IMR-90 (cell line): ENCODE data around the gene RAD51B. TPM values are rescaled to one million over a fixed set of nuclear protein-coding genes. Genes with fewer than 3 reads are reported as not detected.

Experiments used
- ATAC-seq: fragments of 200-7000 bp; cut with Tn5 transposase; 2 replicates; pipeline ENCODE4 v1.9.1; 2020; ENCODE audit warnings: low read depth, mild to moderate bottlenecking, moderate library complexity
- BruUV-seq: library from RNA; stranded (reverse); fragments of 400-500 nt; replicated peaks from 2 replicates; lab custom pipeline; 2021; lab: Mats Ljungman, UMichigan
- CTCF ChIA-PET: fragments of 300-600 bp; formaldehyde crosslinking; extraction: SDS; loops from one replicate; lab custom pipeline; 2021; ENCODE audit warnings: antibody characterized with exemption; lab: Yijun Ruan, JAX
- POLR2A ChIA-PET: fragments of 300-600 bp; sonication (Branson Sonifier 250); formaldehyde crosslinking; loops from one replicate; lab custom pipeline; 2022; ENCODE audit warnings: antibody characterized with exemption; ENCODE audit not compliant: unreplicated experiment; lab: Charles Lee
- DNase-seq: peaks from one replicate; pipeline ENCODE4 v3.0.0; 2013
- H2AFZ ChIP-seq: replicated peaks from 2 replicates; pipeline ENCODE3; 2013; ENCODE audit warnings: low read length, mild to moderate bottlenecking; ENCODE audit not compliant: poor library complexity
- H2AK5ac ChIP-seq: 2 replicates; pipeline ENCODE4 v1.6.1; 2013; ENCODE audit warnings: low read depth, low read length, inconsistent platforms
- H2AK9ac ChIP-seq: replicated peaks from 2 replicates; pipeline ENCODE3; 2013; ENCODE audit warnings: mild to moderate bottlenecking, low read depth, low read length, moderate library complexity; ENCODE audit not compliant: poor library complexity
- H2BK120ac ChIP-seq: 2 replicates; pipeline ENCODE4 v1.6.1; 2013; ENCODE audit warnings: low read depth, low read length, inconsistent platforms
- H2BK15ac ChIP-seq: 3 replicates; pipeline ENCODE4 v1.6.1; 2013; ENCODE audit warnings: low read depth, low read length, inconsistent platforms
- H2BK20ac ChIP-seq: 2 replicates; pipeline ENCODE4 v1.6.1; 2013; ENCODE audit warnings: low read depth, mild to moderate bottlenecking, inconsistent platforms, low read length, moderate library complexity
- H2BK5ac ChIP-seq: 2 replicates; pipeline ENCODE4 v1.6.1; 2013; ENCODE audit warnings: mild to moderate bottlenecking, low read depth, low read length, inconsistent platforms; ENCODE audit not compliant: poor library complexity, severe bottlenecking
- H3K14ac ChIP-seq: replicated peaks from 2 replicates; pipeline ENCODE4 v1.6.1; 2013; ENCODE audit warnings: low read depth, low read length, inconsistent platforms
- H3K18ac ChIP-seq: 2 replicates; pipeline ENCODE4 v1.6.1; 2013; ENCODE audit warnings: low read depth, low read length, control low read depth
- H3K23ac ChIP-seq: 2 replicates; pipeline ENCODE4 v1.6.1; 2013; ENCODE audit warnings: low read depth, low read length, inconsistent platforms
- H3K27ac ChIP-seq: 2 replicates; pipeline ENCODE4 v1.5.1; 2013; ENCODE audit warnings: mild to moderate bottlenecking, control low read depth, low read length; ENCODE audit not compliant: insufficient read depth
- H3K27me3 ChIP-seq: 2 replicates; pipeline ENCODE4 v1.6.1; 2013; ENCODE audit warnings: low read length; ENCODE audit not compliant: control insufficient read depth, insufficient read depth
- H3K36me3 ChIP-seq: 2 replicates; pipeline ENCODE4 v1.6.1; 2013; ENCODE audit warnings: low read length, mixed read lengths; ENCODE audit not compliant: control insufficient read depth, insufficient read depth
- H3K4ac ChIP-seq: 2 replicates; pipeline ENCODE4 v1.6.1; 2013; ENCODE audit warnings: low read depth, low read length, inconsistent platforms
- H3K4me1 ChIP-seq: 2 replicates; pipeline ENCODE4 v1.6.1; 2013; ENCODE audit warnings: low read length, mixed read lengths; ENCODE audit not compliant: control insufficient read depth, insufficient read depth
- H3K4me2 ChIP-seq: 2 replicates; pipeline ENCODE4 v1.6.1; 2013; ENCODE audit warnings: low read depth, mild to moderate bottlenecking, control low read depth, low read length, moderate library complexity
- H3K4me3 ChIP-seq: 2 replicates; pipeline ENCODE4 v1.5.1; 2013; ENCODE audit warnings: low read depth, mild to moderate bottlenecking, control low read depth, low read length, moderate library complexity; ENCODE audit not compliant: insufficient read depth
- H3K56ac ChIP-seq: 2 replicates; pipeline ENCODE4 v1.6.1; 2013; ENCODE audit warnings: low read length, inconsistent platforms; ENCODE audit not compliant: insufficient read depth; ENCODE audit errors: extremely low read depth
- H3K79me1 ChIP-seq, 2 experiments: 2 replicates each; pipeline ENCODE4 v1.6.1; 2013; ENCODE audit warnings: low read length in 2 of 2, inconsistent platforms in 1 of 2, low read depth in 1 of 2
- H3K9ac ChIP-seq: 2 replicates; pipeline ENCODE4 v1.6.1; 2013; ENCODE audit warnings: low read depth, low read length, control low read depth
- H3K9me1 ChIP-seq: 2 replicates; pipeline ENCODE4 v1.6.1; 2013; ENCODE audit warnings: low read length, inconsistent platforms; ENCODE audit not compliant: insufficient read depth
- H3K9me3 ChIP-seq: 2 replicates; pipeline ENCODE4 v1.6.1; 2013; ENCODE audit warnings: low read length; ENCODE audit not compliant: control insufficient read depth, insufficient read depth
- H4K20me1 ChIP-seq: 2 replicates; pipeline ENCODE4 v1.6.1; 2013; ENCODE audit warnings: low read length, inconsistent platforms; ENCODE audit not compliant: insufficient read depth
- H4K5ac ChIP-seq: 2 replicates; pipeline ENCODE4 v1.6.1; 2013; ENCODE audit warnings: mild to moderate bottlenecking, low read depth, low read length, control low read depth
- H4K8ac ChIP-seq, 2 experiments: 2 replicates each; pipeline ENCODE4 v1.6.1; 2013; ENCODE audit warnings: low read depth in 2 of 2, low read length in 2 of 2, control low read depth in 1 of 2, inconsistent platforms in 1 of 2
- H4K91ac ChIP-seq: 2 replicates; pipeline ENCODE4 v1.6.1; 2013; ENCODE audit warnings: low read depth, low read length, inconsistent platforms; ENCODE audit not compliant: insufficient read depth
- CEBPB ChIP-seq: IDR thresholded peaks from 2 replicates; pipeline ENCODE4 v1.6.1; 2012; ENCODE audit warnings: low read depth, low read length, improper control_type of control experiment
- CHD1 ChIP-seq: IDR thresholded peaks from 2 replicates; pipeline ENCODE4 v1.6.1; 2012; ENCODE audit warnings: low read depth, low read length, improper control_type of control experiment
- ELK1 ChIP-seq: fragments of 150-350 bp; IDR thresholded peaks from 2 replicates; pipeline ENCODE4 v1.6.1; 2016; ENCODE audit warnings: low read depth, mild to moderate bottlenecking, low read length, moderate library complexity, borderline replicate concordance
- WGBS, 2 experiments: methylation state at CpG; one replicate each; pipeline versions ENCODE4 v1.1.5 to v1.1.7; 2013; ENCODE audit warnings: missing lambda C conversion rate in 2 of 2; ENCODE audit not compliant: insufficient read length in 1 of 2; ENCODE audit errors: extremely low coverage in 2 of 2; 5-methylcytosine and 5-hydroxymethylcytosine counted together
- dilution Hi-C: fragments of 300-500 bp; cut with HindIII; formaldehyde crosslinking; loops from one replicate; pipeline ENCODE4 v1.14.3; 2018; ENCODE audit warnings: low sequenced_read_pairs; ENCODE audit not compliant: unreplicated experiment
- in situ Hi-C: fragments of 300-500 bp; cut with MboI; formaldehyde crosslinking; loops from 3 replicates; pipeline ENCODE4 v1.14.3; 2019; ENCODE audit warnings: low sequenced_read_pairs, inconsistent platforms, mixed read lengths
- intact Hi-C: fragments of 100-400 bp; cut with micrococcal nuclease; formaldehyde crosslinking; loops from 2 replicates; pipeline ENCODE4 v1.10.0; 2022
- polyA plus RNA-seq, 3 experiments: library from polyadenylated mRNA; depleted of rRNA; stranded (reverse); fragments of >200 nt; gene quantifications; 2 replicates each; pipeline ENCODE4 v1.2.3, GENCODE V29; 2012; ENCODE audit warnings: low replicate concordance in 1 of 3
- total RNA-seq: library from RNA; depleted of rRNA; stranded (reverse); fragments of >200 nt; gene quantifications from 2 replicates; pipeline ENCODE4 v1.2.3, GENCODE V29; 2012

Gene RAD51B
- total and polyA plus RNA-seq, 2 of the 4 experiments (the other 2 are of a cell fraction), result 5.1 to 18.8 TPM

DNA sequence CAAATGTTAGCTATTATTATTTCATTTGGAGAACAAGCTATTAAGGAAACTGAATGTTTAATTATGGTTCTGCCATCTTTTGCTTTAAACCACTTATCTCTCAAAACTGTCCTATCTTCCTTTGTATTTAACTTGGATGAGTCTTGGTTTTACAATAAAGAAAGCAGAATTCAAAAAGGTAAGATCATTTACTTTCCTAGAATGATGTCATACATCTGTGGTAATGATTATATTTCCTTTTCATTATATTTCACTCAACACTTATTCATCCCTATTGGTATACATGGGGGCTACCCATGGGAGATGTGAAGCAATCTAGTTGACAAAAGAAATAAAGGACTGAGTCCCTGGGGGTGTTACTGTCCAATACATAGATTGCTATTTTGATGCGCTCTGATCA, 516.6 kb downstream of the RAD51B start:
- Histone ChIP-seq H3K36me3 (no peaks in the 10 kb centered on the region), H2AK9ac (no peak overlapping the region), H3K4me2 (no peak overlapping the region), H3K27ac (no peak overlapping the region), H3K9ac (no peak overlapping the region), H4K20me1 (no peaks in the 10 kb centered on the region), H4K5ac (no peak overlapping the region), H3K14ac (no peak overlapping the region), H3K23ac (no peak overlapping the region), H4K91ac (no peak overlapping the region), H3K9me3 (no peaks in the 10 kb centered on the region), H2BK120ac (no peak overlapping the region), H2BK5ac (no peak overlapping the region), H3K18ac (no peak overlapping the region), H2AFZ (no peak overlapping the region), H4K8ac (no peak overlapping the region), H3K4me3 (no peak overlapping the region), H2BK15ac (no peak overlapping the region), H2AK5ac (no peak overlapping the region), H3K9me1 (no peaks in the 10 kb centered on the region; the same call in 1 of the 2 replicates), H3K4me1 (peaks cover 2% of the 10 kb centered on the region; the same call in 1 of the 2 replicates), H2BK20ac (no peak overlapping the region), H3K4ac (no peak overlapping the region), H3K79me1 (no peaks in the 10 kb centered on the region), H3K56ac (no peak overlapping the region), H3K27me3 (no peaks in the 10 kb centered on the region)
- dilution Hi-C loops (no loop called here), in situ Hi-C loops (no loop called here), intact Hi-C loops (no loop called here)
- no TSS peak for BruUV-seq
- DNase-seq (no peak), ATAC-seq (no peak)
- no peak for TF ChIP-seq ELK1
- no peak for TF ChIP-seq CHD1
- no peak for TF ChIP-seq CEBPB
- CTCF ChIA-PET, result interaction anchor here (1.2 kb wide), 1 partner anchor 28 kb away, joined by 3 read pairs; no protein-coding TSS in a partner anchor
- POLR2A ChIA-PET, result no interaction called here
- no CpG with 5 or more reads among the region's 1 CpG for WGBS, 2 experiments
